Activated naive CD8-positive, alpha-beta T cell treated with anti-CD3 and anti-CD28 coated beads for 36 hours (primary cell): ENCODE data around the gene MON2. TPM values are rescaled to one million over a fixed set of nuclear protein-coding genes. Genes with fewer than 3 reads are reported as not detected.
A peak's percentile ranks its signal among the peaks of the same experiment; 100 is the strongest.
"Not testable (repeated sequence)": the region's sequence is repeated elsewhere in the genome, so short reads cannot be mapped to it uniquely, and the experiment has no call there.

Source experiments
- DNase-seq: peaks from one replicate; pipeline ENCODE4 v3.0.0; 2021
- H3K27ac Mint-ChIP-seq: one replicate; pipeline ENCODE4 v1.8.0; 2022; ENCODE audit warnings: mild to moderate bottlenecking, moderate library complexity, mixed read lengths
- H3K27me3 Mint-ChIP-seq: one replicate; pipeline ENCODE4 v1.8.0; 2022; ENCODE audit warnings: mild to moderate bottlenecking, mixed read lengths
- H3K36me3 Mint-ChIP-seq: one replicate; pipeline ENCODE4 v1.8.0; 2021; ENCODE audit warnings: mild to moderate bottlenecking, mixed read lengths
- H3K4me1 Mint-ChIP-seq: one replicate; pipeline ENCODE4 v1.8.0; 2021; ENCODE audit warnings: mixed read lengths
- H3K4me3 Mint-ChIP-seq: one replicate; pipeline ENCODE4 v1.8.0; 2022; ENCODE audit warnings: mild to moderate bottlenecking, moderate library complexity, mixed read lengths
- H3K9me3 Mint-ChIP-seq: one replicate; pipeline ENCODE4 v1.8.0; 2022; ENCODE audit warnings: mixed read lengths
- total RNA-seq, 2 experiments: library from RNA; stranded (reverse); gene quantifications; one replicate each; pipeline ENCODE4 v1.2.3, GENCODE V29; 2021

MON2 gene
- total RNA-seq, result 10 to 100 TPM; 19.1 to 19.8 TPM

- no peaks in the 10 kb centered on the region for H3K36me3 Mint-ChIP-seq
- H3K4me3 Mint-ChIP-seq, result peak within 1 kb of the TSS; percentile 83
- H3K9me3 Mint-ChIP-seq, result peaks cover 9% of the 10 kb centered on the region
- H3K4me1 Mint-ChIP-seq, result peaks cover 8% of the 10 kb centered on the region
- H3K27ac Mint-ChIP-seq, result peak within 1 kb of the TSS; percentile 84
- DNase-seq, result peak; percentile 93
- H3K27me3 Mint-ChIP-seq, result no peaks in the 10 kb centered on the region
These were observed at the start of gene MON2 for GRCh38 chr12:62466594-62467491. TSS of gene MON2 (plus strand) at chr12:62466826. CDS start at chr12:62467208, 382 bp downstream.

GRCh38 chr12:62426089-62426488 is 40.5 kb upstream of the MON2 start:
- no peak for DNase-seq
- H3K4me1 Mint-ChIP-seq, result no peaks in the 10 kb centered on the region
- H3K27me3 Mint-ChIP-seq, result peaks cover 11% of the 10 kb centered on the region
- H3K27ac Mint-ChIP-seq, result no peak overlapping the region
- peaks cover 29% of the 10 kb centered on the region for H3K9me3 Mint-ChIP-seq
- H3K36me3 Mint-ChIP-seq, result peaks cover 8% of the 10 kb centered on the region
- H3K4me3 Mint-ChIP-seq, result no peak overlapping the region

- Mint-ChIP-seq H3K4me3 (no peak overlapping the region), H3K9me3 (peaks cover 13% of the 10 kb centered on the region), H3K36me3 (peaks cover 8% of the 10 kb centered on the region), H3K4me1 (peaks cover under 1% of the 10 kb centered on the region), H3K27ac (no peak overlapping the region), H3K27me3 (peaks cover 31% of the 10 kb centered on the region)
- no peak for DNase-seq
These were observed 37.2 kb upstream of the MON2 start for GRCh38 chr12:62429457-62429856.

- Mint-ChIP-seq H3K36me3 (no peaks in the 10 kb centered on the region), H3K4me3 (peak overlapping the region; percentile 75), H3K4me1 (peaks cover 9% of the 10 kb centered on the region), H3K9me3 (no peaks in the 10 kb centered on the region), H3K27ac (no peak overlapping the region), H3K27me3 (peaks cover 55% of the 10 kb centered on the region)
- no peak for DNase-seq
These were observed 31.9 kb upstream of the MON2 start for GRCh38 chr12:62434494-62435302.

- Mint-ChIP-seq H3K4me3 (peak overlapping the region; percentile 75), H3K27ac (no peak overlapping the region), H3K27me3 (peaks cover 51% of the 10 kb centered on the region), H3K9me3 (no peaks in the 10 kb centered on the region), H3K4me1 (peaks cover 9% of the 10 kb centered on the region), H3K36me3 (no peaks in the 10 kb centered on the region)
- DNase-seq, result peak; percentile 38
These were observed 31.1 kb upstream of the MON2 start for GRCh38 chr12:62435303-62436163.

- Mint-ChIP-seq H3K27me3 (peaks cover 45% of the 10 kb centered on the region), H3K4me3 (peak overlapping the region; percentile 75), H3K4me1 (peaks cover 9% of the 10 kb centered on the region), H3K9me3 (peaks cover 5% of the 10 kb centered on the region), H3K36me3 (no peaks in the 10 kb centered on the region), H3K27ac (no peak overlapping the region)
- DNase-seq, result no peak
These were observed 30.5 kb upstream of the MON2 start for GRCh38 chr12:62436164-62436503.

- peak; percentile 23 for DNase-seq
- Mint-ChIP-seq H3K4me3 (no peak overlapping the region), H3K27ac (no peak overlapping the region), H3K27me3 (peaks cover 31% of the 10 kb centered on the region), H3K9me3 (peaks cover 18% of the 10 kb centered on the region), H3K36me3 (no peaks in the 10 kb centered on the region), H3K4me1 (peaks cover 9% of the 10 kb centered on the region)
These were observed 28.4 kb upstream of the MON2 start for GRCh38 chr12:62438098-62438692.

- Mint-ChIP-seq H3K27ac (no peak overlapping the region), H3K9me3 (peaks cover 15% of the 10 kb centered on the region), H3K4me1 (no peaks in the 10 kb centered on the region), H3K27me3 (no peaks in the 10 kb centered on the region), H3K4me3 (no peak overlapping the region), H3K36me3 (peaks cover 5% of the 10 kb centered on the region)
- DNase-seq, result no peak
These were observed 19.7 kb upstream of the MON2 start for GRCh38 chr12:62446754-62447452.

GRCh38 chr12:62448436-62448835 is 18.2 kb upstream of the MON2 start:
- Mint-ChIP-seq H3K4me1 (no peaks in the 10 kb centered on the region), H3K4me3 (no peak overlapping the region), H3K9me3 (peaks cover 7% of the 10 kb centered on the region), H3K27ac (no peak overlapping the region), H3K36me3 (peaks cover 3% of the 10 kb centered on the region), H3K27me3 (no peaks in the 10 kb centered on the region)
- no peak for DNase-seq

GRCh38 chr12:62455429-62455828 is 11.2 kb upstream of the MON2 start:
- not testable (repeated sequence) for H3K9me3 Mint-ChIP-seq, H3K4me3 Mint-ChIP-seq

GRCh38 chr12:62458626-62459025 is 8.0 kb upstream of the MON2 start:
- peaks cover 6% of the 10 kb centered on the region for H3K9me3 Mint-ChIP-seq
- H3K4me3 Mint-ChIP-seq, result no peak overlapping the region
- no peaks in the 10 kb centered on the region for H3K36me3 Mint-ChIP-seq
- H3K27me3 Mint-ChIP-seq, result peaks cover 3% of the 10 kb centered on the region
- DNase-seq, result no peak
- no peaks in the 10 kb centered on the region for H3K4me1 Mint-ChIP-seq
- no peak overlapping the region for H3K27ac Mint-ChIP-seq

More at GRCh38 chr12:62455429-62455828, 11.2 kb upstream of the MON2 start:
- H3K36me3 Mint-ChIP-seq, H3K27me3 Mint-ChIP-seq, DNase-seq, H3K4me1 Mint-ChIP-seq, H3K27ac Mint-ChIP-seq: not testable (repeated sequence)

GRCh38 chr12:62459976-62460375 is 6.7 kb upstream of the MON2 start:
- no peak for DNase-seq
- H3K4me3 Mint-ChIP-seq, result no peak overlapping the region
- no peak overlapping the region for H3K27ac Mint-ChIP-seq
- H3K27me3 Mint-ChIP-seq, result peaks cover 3% of the 10 kb centered on the region
- no peaks in the 10 kb centered on the region for H3K36me3 Mint-ChIP-seq
- H3K9me3 Mint-ChIP-seq, result peaks cover 9% of the 10 kb centered on the region
- no peaks in the 10 kb centered on the region for H3K4me1 Mint-ChIP-seq

- not testable (repeated sequence) for H3K27ac Mint-ChIP-seq, H3K4me1 Mint-ChIP-seq, H3K4me3 Mint-ChIP-seq
These were observed 5.3 kb upstream of the MON2 start for GRCh38 chr12:62461171-62461837.

More at GRCh38 chr12:62461171-62461837, 5.3 kb upstream of the MON2 start:
- not testable (repeated sequence) for H3K36me3 Mint-ChIP-seq, DNase-seq, H3K27me3 Mint-ChIP-seq, H3K9me3 Mint-ChIP-seq
